Activated CD8-positive, alpha-beta memory T cell treated with anti-CD3 and anti-CD28 coated beads, Interleukin-2, amount 50 U/mL, for 4 hours (primary cell): ENCODE data around the gene ACOX3.

Experiments used
- DNase-seq: peaks from one replicate; pipeline ENCODE4 v3.0.0-alpha.2; 2020

Gene ACOX3

GRCh38 chr4:8370835-8371595, 69.5 kb downstream of the ACOX3 start:
- no peak for DNase-seq

GRCh38 chr4:8370106-8370787, 70.3 kb downstream of the ACOX3 start:
- no peak for DNase-seq

DNA sequence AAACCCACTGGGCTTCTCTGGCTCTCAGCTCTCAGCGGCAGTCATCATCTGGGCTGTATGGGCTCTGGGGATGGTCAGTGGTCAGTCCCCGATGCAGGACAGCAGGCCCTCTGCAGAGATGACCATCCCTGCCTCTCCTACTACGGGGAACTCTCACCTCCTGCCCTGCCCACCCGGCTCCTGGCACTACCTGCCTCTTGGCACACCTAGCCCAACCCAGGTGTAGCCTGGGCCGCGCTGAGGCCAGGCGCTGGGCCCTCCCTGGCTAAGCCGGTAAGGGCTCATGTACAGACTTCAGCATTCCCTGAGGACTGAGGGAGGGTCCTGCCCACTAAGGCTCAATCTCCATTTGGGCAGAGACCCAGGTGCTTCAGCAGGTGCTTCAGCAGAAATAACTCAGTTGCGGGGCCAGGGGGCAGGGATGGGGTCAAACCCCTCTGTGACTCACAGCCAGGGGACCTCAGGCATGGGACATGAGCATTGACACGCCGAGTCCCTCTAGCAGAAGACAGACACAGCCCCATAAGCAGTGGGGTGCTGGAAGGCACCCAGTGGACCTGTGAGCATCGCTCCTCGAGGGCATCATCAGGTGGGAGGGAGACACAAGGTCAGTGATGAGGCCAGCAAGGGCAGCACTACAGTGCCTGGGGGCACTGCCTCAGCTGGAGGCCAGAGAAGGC, 71.0 kb downstream of the ACOX3 start:
- no peak for DNase-seq

GRCh38 chr4:8368998-8369397, 71.5 kb downstream of the ACOX3 start:
- DNase-seq: no peak

- no peak for DNase-seq
Measured at GRCh38 chr4:8368061-8368481, 72.5 kb downstream of the ACOX3 start.

- no peak for DNase-seq
Measured at GRCh38 chr4:8366601-8367000, 73.9 kb downstream of the ACOX3 start.

- DNase-seq: no peak
Measured at GRCh38 chr4:8365951-8366350, 74.6 kb downstream of the ACOX3 start.

DNA sequence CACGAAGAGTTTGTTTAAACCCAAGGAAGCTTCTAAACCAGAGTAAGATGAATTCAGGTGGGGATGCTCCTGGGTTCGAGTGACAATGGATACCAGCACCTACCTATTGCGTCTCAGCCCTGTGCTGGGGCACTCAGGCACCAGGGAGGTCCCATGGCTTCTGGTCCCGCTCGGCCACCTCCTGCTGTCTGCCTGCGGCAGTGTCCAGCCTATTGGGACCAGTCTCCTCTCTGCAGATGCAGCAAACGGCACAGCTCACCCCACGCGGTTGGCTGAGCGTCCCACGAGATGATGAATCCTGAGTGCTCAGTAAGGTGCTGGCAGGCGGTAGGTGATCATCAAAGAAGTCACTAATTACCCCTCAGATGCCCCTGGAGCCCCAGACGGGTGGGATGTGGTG, 75.2 kb downstream of the ACOX3 start:
- DNase-seq: no peak

- no peak for DNase-seq
Measured at GRCh38 chr4:8364848-8365350, 75.6 kb downstream of the ACOX3 start.

GRCh38 chr4:8364141-8364540, 76.4 kb downstream of the ACOX3 start:
- DNase-seq: no peak

DNA sequence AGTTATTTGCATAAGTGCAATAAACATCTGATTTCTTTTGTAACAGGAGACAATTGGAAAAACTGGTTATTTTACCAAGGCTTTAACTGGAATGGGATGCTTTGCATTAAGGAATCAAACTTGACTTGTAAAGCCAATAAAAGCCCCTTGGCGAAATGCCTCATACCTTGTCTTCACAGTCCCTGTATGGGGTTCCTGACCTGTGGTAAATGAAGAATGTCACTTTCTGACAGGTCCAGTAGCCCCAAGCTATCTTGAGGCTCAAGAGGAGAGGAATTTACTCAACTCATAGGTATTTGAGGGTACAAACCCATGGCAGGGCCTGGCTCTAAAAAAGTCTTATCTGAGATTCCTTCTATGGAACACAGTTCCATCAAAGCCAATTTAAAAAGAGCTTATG, 78.0 kb downstream of the ACOX3 start:
- DNase-seq: no peak

DNA sequence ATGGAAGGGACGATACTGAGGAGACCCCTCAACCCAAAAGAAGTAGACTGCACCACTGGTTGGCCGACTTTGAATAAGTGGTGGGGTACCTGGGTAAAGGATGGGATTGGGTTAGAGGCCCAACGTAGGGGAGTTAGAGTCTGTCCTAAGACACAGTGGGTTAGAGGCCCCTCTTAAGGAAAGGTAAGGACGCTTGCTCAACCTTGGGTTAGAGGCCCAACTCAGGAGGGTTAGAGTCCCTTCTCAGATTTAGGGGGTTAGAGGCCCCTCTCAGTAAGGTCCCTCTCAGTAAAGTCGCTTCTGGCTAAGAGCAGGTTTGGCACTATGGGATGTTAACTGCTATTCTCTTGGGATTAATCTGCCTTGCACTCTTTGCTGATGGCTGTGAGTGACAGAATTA, 81.3 kb downstream of the ACOX3 start:
- no peak for DNase-seq

GRCh38 chr4:8356856-8357255, 83.7 kb downstream of the ACOX3 start:
- DNase-seq: no peak

DNA sequence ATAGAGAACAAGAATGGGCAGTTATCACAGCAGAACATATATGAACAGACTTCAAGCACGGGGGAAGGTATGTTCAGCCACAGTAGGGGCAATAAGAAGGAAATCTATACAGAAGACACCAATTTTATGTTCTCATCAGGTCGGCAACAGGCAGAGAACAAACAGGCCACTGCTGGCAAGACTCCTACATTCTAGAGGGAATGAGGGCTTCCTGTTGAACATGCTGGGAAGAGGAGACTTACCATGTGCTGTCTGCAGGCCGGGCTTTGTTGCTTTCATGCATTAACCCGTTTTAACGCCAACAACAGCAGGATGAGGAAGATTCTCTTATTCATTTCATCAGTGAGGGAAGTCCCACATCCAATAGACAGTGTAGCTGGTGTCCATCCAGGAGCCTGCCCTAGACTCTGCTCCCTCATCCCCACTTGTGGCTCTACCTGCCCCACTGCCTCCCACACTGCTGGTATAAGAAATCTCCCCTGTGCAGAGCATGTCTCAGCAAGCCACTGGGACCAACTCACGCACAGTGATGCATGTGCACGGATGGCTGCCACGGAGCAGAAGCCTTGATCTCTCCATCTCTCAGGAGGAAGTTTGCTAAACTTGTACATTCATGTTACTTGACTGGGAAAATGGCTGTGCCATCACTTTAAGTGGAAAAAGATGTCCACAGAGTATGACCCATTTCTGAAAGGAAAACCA, 84.5 kb downstream of the ACOX3 start:
- DNase-seq: no peak

- DNase-seq: no peak
Measured at GRCh38 chr4:8355306-8355705, 85.2 kb downstream of the ACOX3 start.

DNA sequence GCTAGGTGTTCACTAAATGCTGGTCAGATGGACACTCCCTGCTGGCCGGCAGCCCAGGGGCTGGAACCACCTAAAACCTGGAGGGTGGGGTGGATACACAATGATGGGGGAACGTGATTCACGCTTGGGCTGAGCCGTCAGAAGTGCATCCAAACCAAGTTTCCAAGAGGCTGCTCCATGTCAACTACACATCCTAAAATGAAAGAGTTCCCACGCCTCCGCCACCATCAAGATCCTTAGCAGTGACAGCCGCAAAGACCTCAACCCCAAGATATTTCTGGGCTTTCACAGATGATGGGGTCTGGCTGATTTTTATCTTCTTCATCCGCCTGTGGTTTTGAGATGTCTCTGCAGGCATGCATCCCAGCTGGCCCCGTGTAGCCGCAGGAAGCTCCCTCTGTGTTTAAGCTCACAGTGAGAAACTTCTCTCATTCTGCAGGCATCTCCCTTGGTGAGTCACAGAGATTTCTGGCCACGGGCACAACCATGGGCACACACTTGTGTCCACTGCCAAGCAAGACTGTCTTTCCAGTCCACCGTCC, 86.5 kb downstream of the ACOX3 start:
- DNase-seq: no peak

GRCh38 chr4:8353158-8353669, 87.3 kb downstream of the ACOX3 start:
- DNase-seq: no peak

- DNase-seq: no peak
Measured at GRCh38 chr4:8352368-8353157, 88.0 kb downstream of the ACOX3 start.

- DNase-seq: no peak
Measured at GRCh38 chr4:8351931-8352367, 88.6 kb downstream of the ACOX3 start.

DNA sequence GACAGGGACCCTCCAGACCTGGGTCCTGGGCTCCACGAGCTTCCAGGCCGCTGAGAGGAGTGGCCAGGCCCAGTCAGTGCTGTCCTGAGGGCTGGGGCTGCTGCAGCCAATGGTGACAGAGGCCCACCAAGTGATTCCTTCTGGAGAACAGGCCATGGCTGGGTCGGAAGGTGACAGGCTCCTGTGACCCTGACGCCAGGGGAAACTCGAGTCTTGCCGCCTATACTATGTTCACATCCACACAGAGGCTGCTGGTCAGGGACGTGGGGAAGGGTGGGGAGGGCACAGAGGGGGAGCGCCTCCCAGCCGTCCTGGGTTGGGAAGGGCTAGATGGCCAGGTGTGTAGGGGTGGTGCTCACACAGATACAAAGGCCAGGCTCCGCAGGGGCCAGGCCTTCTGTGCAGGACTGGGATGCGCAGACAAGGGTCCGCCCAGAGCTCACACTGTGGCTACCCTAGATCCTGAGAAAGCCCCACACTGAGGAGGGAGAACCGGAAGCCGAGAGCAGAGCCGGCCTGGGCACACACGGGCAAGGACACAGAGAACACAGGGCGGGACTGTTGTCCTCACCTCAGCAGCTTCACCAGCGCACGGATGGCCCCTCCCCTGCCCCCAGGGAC, 89.6 kb downstream of the ACOX3 start:
- no peak for DNase-seq

- no peak for DNase-seq
Measured at GRCh38 chr4:8350352-8350751, 90.2 kb downstream of the ACOX3 start.
